ENCODE data around the gene ACOT9.

GRCh38 chrX:23783589-23784469 is 40.8 kb upstream of the ACOT9 start:
- TF ChIP-seq, protein P1, sequence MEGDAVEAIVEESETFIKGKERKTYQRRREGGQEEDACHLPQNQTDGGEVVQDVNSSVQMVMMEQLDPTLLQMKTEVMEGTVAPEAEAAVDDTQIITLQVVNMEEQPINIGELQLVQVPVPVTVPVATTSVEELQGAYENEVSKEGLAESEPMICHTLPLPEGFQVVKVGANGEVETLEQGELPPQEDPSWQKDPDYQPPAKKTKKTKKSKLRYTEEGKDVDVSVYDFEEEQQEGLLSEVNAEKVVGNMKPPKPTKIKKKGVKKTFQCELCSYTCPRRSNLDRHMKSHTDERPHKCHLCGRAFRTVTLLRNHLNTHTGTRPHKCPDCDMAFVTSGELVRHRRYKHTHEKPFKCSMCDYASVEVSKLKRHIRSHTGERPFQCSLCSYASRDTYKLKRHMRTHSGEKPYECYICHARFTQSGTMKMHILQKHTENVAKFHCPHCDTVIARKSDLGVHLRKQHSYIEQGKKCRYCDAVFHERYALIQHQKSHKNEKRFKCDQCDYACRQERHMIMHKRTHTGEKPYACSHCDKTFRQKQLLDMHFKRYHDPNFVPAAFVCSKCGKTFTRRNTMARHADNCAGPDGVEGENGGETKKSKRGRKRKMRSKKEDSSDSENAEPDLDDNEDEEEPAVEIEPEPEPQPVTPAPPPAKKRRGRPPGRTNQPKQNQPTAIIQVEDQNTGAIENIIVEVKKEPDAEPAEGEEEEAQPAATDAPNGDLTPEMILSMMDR (IDR thresholded peaks at IDR 0.05), result no peak
- TF ChIP-seq EZH2phosphoT487 (IDR thresholded peaks at IDR 0.05), result no peak
